ENCODE measurements around the gene SMIM9. TPM values are rescaled to one million over a fixed set of nuclear protein-coding genes. Genes with fewer than 3 reads are reported as not detected.

The SMIM9 gene
- total RNA-seq, 4 donors from 2014 or later: not detected

GRCh38 chrX:154774622-154775021, 59.8 kb downstream of the SMIM9 start:
- Histone ChIP-seq H3K4me1 (no peaks in the 10 kb centered on the region), H3K27ac (no peak overlapping the region), H3K4me3 (no peak overlapping the region), H3K36me3 (peaks cover 56% of the 10 kb centered on the region), H3K9me3 (no peaks in the 10 kb centered on the region), H3K27me3 (no peaks in the 10 kb centered on the region)
- DNase-seq (ENCODE audit: low spot score in 2 of 2): no peak
- WGBS: 80% methylated on average over 5 of the region's 5 CpGs
- TF ChIP-seq POLR2AphosphoS5 (IDR thresholded peaks at IDR 0.05) (no peak), CTCF (IDR thresholded peaks at IDR 0.05) (no peak), EP300 (IDR thresholded peaks at IDR 0.05) (no peak), POLR2A (IDR thresholded peaks at IDR 0.05) (no peak)

Other genes with a start within 250 kb of the SMIM9 start
- not detected for gene CTAG1A, start 249.5 kb downstream of the SMIM9 start, total RNA-seq
- gene CTAG1B, start 215.4 kb downstream of the SMIM9 start, total RNA-seq: not detected
- gene CTAG2, start 181.1 kb downstream of the SMIM9 start, total RNA-seq: not detected
- gene GAB3, start 83.6 kb downstream of the SMIM9 start, total RNA-seq: 1 to 10 TPM in 2 of 4 donors, under 1 TPM in 2; 0.65 to 2.7 (median 1.6) TPM
- 10 to 100 TPM; 38.1 to 60.6 (median 42.9) TPM for gene DKC1, start 71.8 kb downstream of the SMIM9 start, total RNA-seq
- 10 to 100 TPM in 3 of 4 donors, 1 to 10 TPM in 1; 9.9 to 15.0 (median 13.3) TPM for gene MPP1, start 29.2 kb downstream of the SMIM9 start, total RNA-seq
- 10 to 100 TPM in 2 of 4 donors, 1 to 10 TPM in 2; 4.4 to 10.8 (median 7.6) TPM for gene F8A1, start 51.7 kb upstream of the SMIM9 start, total RNA-seq
- 10 to 100 TPM in 1 of 4 donors, 1 to 10 TPM in 3; 5.1 to 15.0 (median 6.7) TPM for gene F8, start 188.1 kb upstream of the SMIM9 start, total RNA-seq
- gene FUNDC2, start 192.2 kb upstream of the SMIM9 start, total RNA-seq: 10 to 100 TPM; 22.9 to 37.9 (median 28.6) TPM
- 10 to 100 TPM; 14.4 to 22.8 (median 17.3) TPM for gene CMC4, start 236.5 kb upstream of the SMIM9 start, total RNA-seq
- 1 to 10 TPM; 1.6 to 2.3 (median 1.9) TPM for gene MTCP1, start 236.5 kb upstream of the SMIM9 start, total RNA-seq
- 10 to 100 TPM in 3 of 4 donors, 1 to 10 TPM in 1; 8.8 to 16.2 (median 10.4) TPM for gene BRCC3, start 236.8 kb upstream of the SMIM9 start, total RNA-seq

Measured in suprapubic skin (tissue), 4 donors.